Neural cell (in vitro differentiated cells): ENCODE data around the gene DGLUCY. TPM values are rescaled to one million over a fixed set of nuclear protein-coding genes. Genes with fewer than 3 reads are reported as not detected.
"Not testable (repeated sequence)": the region's sequence is repeated elsewhere in the genome, so short reads cannot be mapped to it uniquely, and the experiment has no call there.

ENCODE experiments used
- H2AFZ ChIP-seq: fragments of 200-600, 300-800 bp; sonication (generic), shearing (Covaris generic); 2 replicates; pipeline ENCODE4 v1.6.0; 2014; ENCODE audit warnings: low read depth, mild to moderate bottlenecking, antibody characterized with exemption, low read length, moderate library complexity
- H3F3A ChIP-seq: fragments of 200-600 bp; shearing (Covaris generic); 2 replicates; pipeline ENCODE4 v1.6.1; 2016; ENCODE audit warnings: mild to moderate bottlenecking, moderate library complexity, mixed read lengths, antibody characterized with exemption, low read length; ENCODE audit not compliant: insufficient read depth, poor library complexity, severe bottlenecking
- H3K27ac ChIP-seq: fragments of 200-600, 300-800 bp; sonication (generic), shearing (Covaris generic); 2 replicates; pipeline ENCODE4 v1.5.1; 2014; ENCODE audit warnings: mild to moderate bottlenecking, low read length, moderate library complexity
- H3K27me3 ChIP-seq: fragments of 300-800, 200-600 bp; sonication (generic), shearing (Covaris generic); 2 replicates; pipeline ENCODE4 v1.6.0; 2014; ENCODE audit warnings: mild to moderate bottlenecking, low read depth, low read length, moderate library complexity; ENCODE audit not compliant: insufficient read depth
- H3K36me3 ChIP-seq: fragments of 300-800, 200-600 bp; sonication (generic), shearing (Covaris generic); 2 replicates; pipeline ENCODE4 v1.5.1; 2014; ENCODE audit warnings: mild to moderate bottlenecking, antibody characterized with exemption, low read length, moderate library complexity; ENCODE audit not compliant: insufficient read depth
- H3K4me2 ChIP-seq: fragments of 300-800, 200-600 bp; sonication (generic), shearing (Covaris generic); 2 replicates; pipeline ENCODE4 v1.6.0; 2014; ENCODE audit warnings: mild to moderate bottlenecking, low read length
- H3K4me3 ChIP-seq: fragments of 300-800, 200-600 bp; sonication (generic), shearing (Covaris generic); 2 replicates; pipeline ENCODE4 v1.5.1; 2014; ENCODE audit warnings: mild to moderate bottlenecking, low read length, moderate library complexity
- H3K79me2 ChIP-seq: fragments of 200-600 bp; shearing (Covaris generic); replicated peaks from 2 replicates; pipeline ENCODE4 v1.6.0; 2014; ENCODE audit warnings: mild to moderate bottlenecking, low read length, moderate library complexity; ENCODE audit not compliant: insufficient read depth
- H3K9ac ChIP-seq: fragments of 300-800, 200-600 bp; sonication (generic), shearing (Covaris generic); 2 replicates; pipeline ENCODE4 v1.6.1; 2016; ENCODE audit warnings: mild to moderate bottlenecking, low read length, mixed read lengths
- H3K9me2 ChIP-seq: fragments of 200-600 bp; shearing (Covaris generic); 2 replicates; pipeline ENCODE4 v1.6.1; 2016; ENCODE audit warnings: mild to moderate bottlenecking, low read length, mixed read lengths; ENCODE audit not compliant: insufficient read depth
- H3K9me3 ChIP-seq: fragments of 200-600, 300-800 bp; sonication (generic), shearing (Covaris generic); 2 replicates; pipeline ENCODE4 v1.6.1; 2016; ENCODE audit warnings: mild to moderate bottlenecking, mixed run types, low read length, moderate library complexity, mixed read lengths
- H4K20me1 ChIP-seq: fragments of 200-600 bp; shearing (Covaris generic); 2 replicates; pipeline ENCODE4 v1.6.1; 2016; ENCODE audit warnings: mild to moderate bottlenecking, mixed run types; ENCODE audit not compliant: insufficient read depth
- CTCF ChIP-seq: fragments of 450-650 bp; IDR thresholded peaks from 2 replicates; pipeline ENCODE4 v1.5.1; 2014; ENCODE audit warnings: antibody characterized with exemption, mild to moderate bottlenecking, moderate library complexity; ENCODE audit not compliant: poor library complexity, severe bottlenecking
- EP300 ChIP-seq: fragments of 450-650 bp; conservative IDR thresholded peaks from 2 replicates; pipeline ENCODE4 v1.6.1; 2014; ENCODE audit warnings: antibody characterized with exemption, mild to moderate bottlenecking, moderate library complexity; ENCODE audit not compliant: poor library complexity, severe bottlenecking
- EZH2 ChIP-seq: fragments of 200-600, 300-800 bp; shearing (Covaris generic), sonication (generic); IDR thresholded peaks from 2 replicates; pipeline ENCODE4 v1.6.1; 2014; ENCODE audit warnings: antibody characterized with exemption, low read length, borderline replicate concordance, mild to moderate bottlenecking; ENCODE audit not compliant: insufficient read depth, poor library complexity, severe bottlenecking
- MXI1 ChIP-seq: fragments of 450-650 bp; conservative IDR thresholded peaks from 2 replicates; pipeline ENCODE4 v1.6.1; 2014; ENCODE audit warnings: antibody characterized with exemption, mild to moderate bottlenecking; ENCODE audit not compliant: poor library complexity, severe bottlenecking
- POLR2AphosphoS5 ChIP-seq: IDR thresholded peaks from 2 replicates; pipeline ENCODE4 v1.6.1; 2012
- RAD21 ChIP-seq: fragments of 450-650 bp; conservative IDR thresholded peaks from 2 replicates; pipeline ENCODE4 v1.6.1; 2014; ENCODE audit warnings: antibody characterized with exemption, mild to moderate bottlenecking, moderate library complexity
- REST ChIP-seq: IDR thresholded peaks from 2 replicates; pipeline ENCODE4 v1.6.1; 2012; ENCODE audit warnings: borderline replicate concordance
- SMC3 ChIP-seq: fragments of 450-650 bp; conservative IDR thresholded peaks from 2 replicates; pipeline ENCODE4 v1.6.1; 2014; ENCODE audit warnings: antibody characterized with exemption, mild to moderate bottlenecking, moderate library complexity; ENCODE audit not compliant: poor library complexity
- TAF1 ChIP-seq: IDR thresholded peaks from 2 replicates; pipeline ENCODE4 v1.6.1; 2012; ENCODE audit warnings: low read depth
- polyA plus RNA-seq: library from polyadenylated mRNA; depleted of rRNA; stranded (reverse); fragments of >200 nt; gene quantifications from 2 replicates; pipeline ENCODE4 v1.2.3, GENCODE V29; 2014

The DGLUCY gene
- polyA plus RNA-seq, 1 donor from 2014 or later, result 30.5 TPM

- Histone ChIP-seq H3F3A (no peaks in the 10 kb centered on the region), H2AFZ (no peak overlapping the region), H3K9me2 (no peaks in the 10 kb centered on the region), H3K9ac (no peak overlapping the region), H3K36me3 (no peaks in the 10 kb centered on the region), H3K27me3 (peaks cover 20% of the 10 kb centered on the region), H3K4me2 (no peak overlapping the region), H3K4me3 (no peak overlapping the region), H3K79me2 (no peaks in the 10 kb centered on the region), H4K20me1 (no peaks in the 10 kb centered on the region), H3K9me3 (no peaks in the 10 kb centered on the region), H3K27ac (no peak overlapping the region)
- no peak for TF ChIP-seq CTCF
- no peak for TF ChIP-seq TAF1
- no peak for TF ChIP-seq RAD21
- no peak for TF ChIP-seq REST
- no peak for TF ChIP-seq EP300
- TF ChIP-seq POLR2AphosphoS5, result no peak
- TF ChIP-seq SMC3, result no peak
- TF ChIP-seq MXI1, result no peak
- TF ChIP-seq EZH2, result no peak
Observed at GRCh38 chr14:91264151-91265150, 150.6 kb downstream of the DGLUCY start.

DNA sequence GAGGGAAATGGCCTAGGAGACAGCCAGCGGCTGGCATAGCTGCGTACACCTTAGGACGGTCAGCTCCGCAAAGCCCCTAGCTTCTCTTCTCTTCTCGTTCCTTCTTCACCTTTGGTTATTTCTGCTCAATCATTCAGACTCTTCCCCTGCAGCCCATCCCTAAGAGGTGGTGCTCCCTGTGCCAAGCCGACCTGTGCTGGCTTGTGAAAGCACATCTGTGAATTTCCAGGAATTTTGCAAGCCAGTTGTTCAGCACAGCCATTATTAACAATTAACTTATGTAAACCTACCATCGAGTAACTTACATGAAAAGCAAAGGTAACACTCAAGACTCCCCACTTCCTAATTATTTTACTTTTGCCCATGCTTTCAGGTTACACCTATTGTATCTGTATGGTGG, 151.5 kb downstream of the DGLUCY start:
- H3K4me3 ChIP-seq, result no peak overlapping the region
- no peak for TF ChIP-seq EP300
- no peak for TF ChIP-seq POLR2AphosphoS5
- no peak for TF ChIP-seq REST
- no peak for TF ChIP-seq MXI1
- no peak for TF ChIP-seq EZH2
- no peak for TF ChIP-seq SMC3
- TF ChIP-seq TAF1, result no peak
- no peak for TF ChIP-seq RAD21
- no peak for TF ChIP-seq CTCF
- no peak overlapping the region for H3K27ac ChIP-seq
- H3K27me3 ChIP-seq, result peaks cover 20% of the 10 kb centered on the region
- H3K79me2 ChIP-seq, result no peaks in the 10 kb centered on the region
- no peaks in the 10 kb centered on the region for H4K20me1 ChIP-seq
- H3K9me3 ChIP-seq, result no peaks in the 10 kb centered on the region
- no peaks in the 10 kb centered on the region for H3K9me2 ChIP-seq
- no peak overlapping the region for H3K4me2 ChIP-seq
- H2AFZ ChIP-seq, result no peak overlapping the region
- H3K9ac ChIP-seq, result no peak overlapping the region
- no peaks in the 10 kb centered on the region for H3K36me3 ChIP-seq
- H3F3A ChIP-seq, result no peaks in the 10 kb centered on the region

DNA sequence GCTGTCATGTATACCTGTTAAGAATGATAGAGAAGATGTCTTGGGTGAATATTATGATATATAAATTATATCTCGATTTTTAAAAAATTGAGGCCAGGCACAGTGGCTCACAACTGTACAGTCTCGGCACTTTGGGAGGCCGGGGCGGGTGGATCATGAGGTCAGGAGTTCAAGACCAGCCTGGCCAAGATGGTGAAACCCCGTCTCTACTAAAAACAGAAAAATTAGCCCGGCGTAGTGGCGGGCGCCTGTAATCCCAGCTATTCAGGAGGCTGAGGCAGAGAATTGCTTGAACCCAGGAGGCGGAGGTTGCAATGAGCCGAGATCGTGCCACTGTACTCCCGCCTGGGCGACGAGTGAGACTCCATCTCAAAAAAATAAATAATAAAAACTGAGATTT, 152.4 kb downstream of the DGLUCY start:
- H4K20me1 ChIP-seq, H3K27ac ChIP-seq, H3K9ac ChIP-seq, H3K9me2 ChIP-seq, H3K36me3 ChIP-seq, H3K9me3 ChIP-seq, H3K79me2 ChIP-seq, H2AFZ ChIP-seq, H3K4me3 ChIP-seq, H3K4me2 ChIP-seq, H3F3A ChIP-seq: not testable (repeated sequence)
- H3K27me3 ChIP-seq, result peaks cover 20% of the 10 kb centered on the region
